GM12878 (cell line): Measurements from ENCODE around the gene KCNK7. TPM values are rescaled to one million over a fixed set of nuclear protein-coding genes. Genes with fewer than 3 reads are reported as not detected.
A peak's percentile ranks its signal among the peaks of the same experiment; 100 is the strongest.

Experiments
- CBX5 ChIP-seq: sonication (generic); IDR thresholded peaks from 2 replicates; pipeline ENCODE4 v1.6.1; 2016; ENCODE audit warnings: low read depth, moderate library complexity, mild to moderate bottlenecking, inconsistent platforms
- CEBPB ChIP-seq, 2 experiments: fragments of 150-350 bp in 1 of 2; IDR thresholded peaks; 2 replicates each; pipeline ENCODE4 v1.6.1; 2012 to 2014; ENCODE audit warnings: low read depth in 2 of 2, low read length in 2 of 2, borderline replicate concordance in 1 of 2, inconsistent platforms in 1 of 2
- CHD4 ChIP-seq: fragments of 200-600 bp; sonication (generic); IDR thresholded peaks from 2 replicates; pipeline ENCODE4 v1.6.1; 2016; ENCODE audit warnings: mild to moderate bottlenecking
- CREB1 ChIP-seq: IDR thresholded peaks from 2 replicates; pipeline ENCODE4 v1.6.1; 2012; ENCODE audit warnings: low read depth, mild to moderate bottlenecking, inconsistent platforms
- EED ChIP-seq: sonication (generic); IDR thresholded peaks from 2 replicates; pipeline ENCODE4 v1.6.1; 2016; ENCODE audit warnings: antibody characterized with exemption, low read depth
- FOS ChIP-seq: IDR thresholded peaks from 3 replicates; pipeline ENCODE4 v1.6.1; 2011; ENCODE audit warnings: borderline replicate concordance; ENCODE audit not compliant: insufficient read length; ENCODE audit errors: extremely low read depth
- NRF1 ChIP-seq: conservative IDR thresholded peaks from 2 replicates; pipeline ENCODE4 v1.6.1; 2011; ENCODE audit warnings: mild to moderate bottlenecking, low read depth, low read length, improper control_type of control experiment
- PML ChIP-seq: IDR thresholded peaks from 2 replicates; pipeline ENCODE4 v1.6.1; 2012; ENCODE audit warnings: low read length, inconsistent platforms
- RB1 ChIP-seq: fragments of 450-650 bp; formaldehyde crosslinking; IDR thresholded peaks from 2 replicates; pipeline ENCODE4 v1.6.1; 2017; ENCODE audit warnings: mild to moderate bottlenecking, borderline replicate concordance
- SIN3A ChIP-seq: IDR thresholded peaks from 2 replicates; pipeline ENCODE4 v1.6.1; 2012; ENCODE audit warnings: low read depth, low read length, improper control_type of control experiment
- SPI1 ChIP-seq: IDR thresholded peaks from 2 replicates; pipeline ENCODE4 v1.6.1; 2011; ENCODE audit warnings: low read depth, mild to moderate bottlenecking, low read length, moderate library complexity, borderline replicate concordance; ENCODE audit not compliant: insufficient read depth
- ZNF384 ChIP-seq: IDR thresholded peaks from 2 replicates; pipeline ENCODE4 v1.6.1; 2012; ENCODE audit warnings: low read depth, mild to moderate bottlenecking, low read length, improper control_type of control experiment, borderline replicate concordance
- polyA plus RNA-seq, 11 experiments: library from polyadenylated mRNA; depleted of rRNA in 4 of 11; unstranded in 6 of 11; stranded (reverse) in 5 of 11; fragments of >200 nt; fragmentation: Nextera tagmentation in 4 of 11; fragmentation: Illumina TruSeq in 1 of 11; extraction: Ambion mirVana in 4 of 11; extraction: Trizol in 1 of 11; gene quantifications; 1 replicate in 1 of 11; 2 replicates in 10 of 11; pipeline versions ENCODE4 v1.2.1 to v1.2.3, GENCODE V29; 2011 to 2016; ENCODE audit warnings: inconsistent platforms in 2 of 11, missing spikeins in 2 of 11, low read depth in 1 of 11
- total RNA-seq, 4 experiments: library from RNA; depleted of rRNA in 3 of 4; stranded (reverse); fragments of >200 nt in 3 of 4; fragmentation: Illumina TruSeq in 1 of 4; extraction: Trizol in 1 of 4; gene quantifications; 2 replicates each; pipeline versions ENCODE4 v1.2.1 to v1.2.3, GENCODE V29; 2013 to 2021
- TF ChIP-seq, protein P1 (sequence below): fragments of 450-650 bp; IDR thresholded peaks from 2 replicates; pipeline ENCODE4 v1.6.1; 2017; ENCODE audit warnings: antibody characterized with exemption, mild to moderate bottlenecking, moderate library complexity
- TF ChIP-seq, protein P2 (sequence below): IDR thresholded peaks from 2 replicates; pipeline ENCODE4 v1.6.1; 2011; ENCODE audit warnings: borderline replicate concordance, low read depth, mild to moderate bottlenecking, moderate library complexity, low read length; ENCODE audit not compliant: insufficient read depth, poor library complexity, severe bottlenecking
- TF ChIP-seq, protein P3 (sequence below): fragments of 450-650 bp; IDR thresholded peaks from 2 replicates; pipeline ENCODE4 v1.6.1; 2017; ENCODE audit warnings: borderline replicate concordance
- TF ChIP-seq, protein P4 (sequence below): fragments of 450-650 bp; IDR thresholded peaks from 2 replicates; pipeline ENCODE4 v1.6.1; 2016; ENCODE audit warnings: mild to moderate bottlenecking, moderate library complexity, borderline replicate concordance
- TF ChIP-seq, protein P5 (sequence below): fragments of 150-350 bp; IDR thresholded peaks from 2 replicates; pipeline ENCODE4 v1.6.1; 2014; ENCODE audit warnings: mild to moderate bottlenecking, low read depth, low read length

Gene KCNK7
- total and polyA plus RNA-seq, 10 of the 15 experiments (the other 5 are each of a cell fraction or from before 2014, with no cell fraction given), result 0.11 to 0.54 (median 0.23) TPM; not detected in 7

DNA sequence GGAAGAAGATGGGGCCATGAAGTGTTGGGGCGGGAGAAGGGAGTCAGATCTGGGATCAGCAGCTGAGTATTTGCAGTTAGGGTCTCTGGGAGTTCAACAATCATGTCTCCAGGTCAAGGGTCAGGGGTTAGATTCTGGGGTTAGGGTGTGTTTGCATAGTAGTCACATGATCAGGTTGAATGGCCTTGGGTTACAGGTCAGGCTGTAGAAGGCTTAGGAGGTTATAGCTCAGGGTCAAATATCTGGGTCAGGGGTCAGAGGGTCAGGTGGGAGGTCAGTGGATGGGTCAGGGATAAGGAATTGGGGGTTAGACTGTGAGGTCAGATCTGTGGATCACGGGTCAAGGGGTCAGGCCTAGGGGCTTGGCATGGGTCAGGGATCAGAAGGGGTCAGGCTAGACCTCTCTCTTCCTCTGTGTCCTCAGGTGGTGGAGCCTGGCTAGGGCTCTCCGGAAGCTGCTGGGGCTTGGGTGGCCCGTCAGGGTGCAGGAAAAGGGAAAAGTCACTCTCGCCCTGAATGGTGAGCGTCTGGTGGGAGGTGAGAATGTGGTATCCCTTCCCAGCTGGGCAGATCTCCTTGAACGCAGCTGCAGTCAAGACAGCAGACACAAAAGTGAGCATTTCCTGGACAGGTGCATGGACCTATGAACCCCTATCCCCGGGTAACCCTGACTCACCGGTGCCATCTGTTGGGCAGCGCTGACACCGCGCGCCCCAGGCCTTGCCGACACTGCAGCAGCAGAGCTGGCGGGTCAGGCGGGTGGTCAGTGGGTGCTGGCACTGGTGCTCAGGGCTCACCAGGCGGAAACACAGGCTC, 43.8 kb downstream of the KCNK7 start (continued):
- TF ChIP-seq, protein P1, sequence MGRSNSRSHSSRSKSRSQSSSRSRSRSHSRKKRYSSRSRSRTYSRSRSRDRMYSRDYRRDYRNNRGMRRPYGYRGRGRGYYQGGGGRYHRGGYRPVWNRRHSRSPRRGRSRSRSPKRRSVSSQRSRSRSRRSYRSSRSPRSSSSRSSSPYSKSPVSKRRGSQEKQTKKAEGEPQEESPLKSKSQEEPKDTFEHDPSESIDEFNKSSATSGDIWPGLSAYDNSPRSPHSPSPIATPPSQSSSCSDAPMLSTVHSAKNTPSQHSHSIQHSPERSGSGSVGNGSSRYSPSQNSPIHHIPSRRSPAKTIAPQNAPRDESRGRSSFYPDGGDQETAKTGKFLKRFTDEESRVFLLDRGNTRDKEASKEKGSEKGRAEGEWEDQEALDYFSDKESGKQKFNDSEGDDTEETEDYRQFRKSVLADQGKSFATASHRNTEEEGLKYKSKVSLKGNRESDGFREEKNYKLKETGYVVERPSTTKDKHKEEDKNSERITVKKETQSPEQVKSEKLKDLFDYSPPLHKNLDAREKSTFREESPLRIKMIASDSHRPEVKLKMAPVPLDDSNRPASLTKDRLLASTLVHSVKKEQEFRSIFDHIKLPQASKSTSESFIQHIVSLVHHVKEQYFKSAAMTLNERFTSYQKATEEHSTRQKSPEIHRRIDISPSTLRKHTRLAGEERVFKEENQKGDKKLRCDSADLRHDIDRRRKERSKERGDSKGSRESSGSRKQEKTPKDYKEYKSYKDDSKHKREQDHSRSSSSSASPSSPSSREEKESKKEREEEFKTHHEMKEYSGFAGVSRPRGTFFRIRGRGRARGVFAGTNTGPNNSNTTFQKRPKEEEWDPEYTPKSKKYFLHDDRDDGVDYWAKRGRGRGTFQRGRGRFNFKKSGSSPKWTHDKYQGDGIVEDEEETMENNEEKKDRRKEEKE, result no peak
- TF ChIP-seq CEBPB (IDR thresholded peaks at IDR 0.05; ENCODE audit: borderline replicate concordance in 1 of 2, low read depth in 2 of 2, low read length in 2 of 2), result no peak
- TF ChIP-seq FOS, result no peak
- TF ChIP-seq CBX5, result no peak
- TF ChIP-seq, protein P2, sequence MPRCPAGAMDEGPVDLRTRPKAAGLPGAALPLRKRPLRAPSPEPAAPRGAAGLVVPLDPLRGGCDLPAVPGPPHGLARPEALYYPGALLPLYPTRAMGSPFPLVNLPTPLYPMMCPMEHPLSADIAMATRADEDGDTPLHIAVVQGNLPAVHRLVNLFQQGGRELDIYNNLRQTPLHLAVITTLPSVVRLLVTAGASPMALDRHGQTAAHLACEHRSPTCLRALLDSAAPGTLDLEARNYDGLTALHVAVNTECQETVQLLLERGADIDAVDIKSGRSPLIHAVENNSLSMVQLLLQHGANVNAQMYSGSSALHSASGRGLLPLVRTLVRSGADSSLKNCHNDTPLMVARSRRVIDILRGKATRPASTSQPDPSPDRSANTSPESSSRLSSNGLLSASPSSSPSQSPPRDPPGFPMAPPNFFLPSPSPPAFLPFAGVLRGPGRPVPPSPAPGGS, result no peak
- TF ChIP-seq, protein P3, sequence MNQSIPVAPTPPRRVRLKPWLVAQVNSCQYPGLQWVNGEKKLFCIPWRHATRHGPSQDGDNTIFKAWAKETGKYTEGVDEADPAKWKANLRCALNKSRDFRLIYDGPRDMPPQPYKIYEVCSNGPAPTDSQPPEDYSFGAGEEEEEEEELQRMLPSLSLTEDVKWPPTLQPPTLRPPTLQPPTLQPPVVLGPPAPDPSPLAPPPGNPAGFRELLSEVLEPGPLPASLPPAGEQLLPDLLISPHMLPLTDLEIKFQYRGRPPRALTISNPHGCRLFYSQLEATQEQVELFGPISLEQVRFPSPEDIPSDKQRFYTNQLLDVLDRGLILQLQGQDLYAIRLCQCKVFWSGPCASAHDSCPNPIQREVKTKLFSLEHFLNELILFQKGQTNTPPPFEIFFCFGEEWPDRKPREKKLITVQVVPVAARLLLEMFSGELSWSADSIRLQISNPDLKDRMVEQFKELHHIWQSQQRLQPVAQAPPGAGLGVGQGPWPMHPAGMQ, result no peak
- TF ChIP-seq, protein P4, sequence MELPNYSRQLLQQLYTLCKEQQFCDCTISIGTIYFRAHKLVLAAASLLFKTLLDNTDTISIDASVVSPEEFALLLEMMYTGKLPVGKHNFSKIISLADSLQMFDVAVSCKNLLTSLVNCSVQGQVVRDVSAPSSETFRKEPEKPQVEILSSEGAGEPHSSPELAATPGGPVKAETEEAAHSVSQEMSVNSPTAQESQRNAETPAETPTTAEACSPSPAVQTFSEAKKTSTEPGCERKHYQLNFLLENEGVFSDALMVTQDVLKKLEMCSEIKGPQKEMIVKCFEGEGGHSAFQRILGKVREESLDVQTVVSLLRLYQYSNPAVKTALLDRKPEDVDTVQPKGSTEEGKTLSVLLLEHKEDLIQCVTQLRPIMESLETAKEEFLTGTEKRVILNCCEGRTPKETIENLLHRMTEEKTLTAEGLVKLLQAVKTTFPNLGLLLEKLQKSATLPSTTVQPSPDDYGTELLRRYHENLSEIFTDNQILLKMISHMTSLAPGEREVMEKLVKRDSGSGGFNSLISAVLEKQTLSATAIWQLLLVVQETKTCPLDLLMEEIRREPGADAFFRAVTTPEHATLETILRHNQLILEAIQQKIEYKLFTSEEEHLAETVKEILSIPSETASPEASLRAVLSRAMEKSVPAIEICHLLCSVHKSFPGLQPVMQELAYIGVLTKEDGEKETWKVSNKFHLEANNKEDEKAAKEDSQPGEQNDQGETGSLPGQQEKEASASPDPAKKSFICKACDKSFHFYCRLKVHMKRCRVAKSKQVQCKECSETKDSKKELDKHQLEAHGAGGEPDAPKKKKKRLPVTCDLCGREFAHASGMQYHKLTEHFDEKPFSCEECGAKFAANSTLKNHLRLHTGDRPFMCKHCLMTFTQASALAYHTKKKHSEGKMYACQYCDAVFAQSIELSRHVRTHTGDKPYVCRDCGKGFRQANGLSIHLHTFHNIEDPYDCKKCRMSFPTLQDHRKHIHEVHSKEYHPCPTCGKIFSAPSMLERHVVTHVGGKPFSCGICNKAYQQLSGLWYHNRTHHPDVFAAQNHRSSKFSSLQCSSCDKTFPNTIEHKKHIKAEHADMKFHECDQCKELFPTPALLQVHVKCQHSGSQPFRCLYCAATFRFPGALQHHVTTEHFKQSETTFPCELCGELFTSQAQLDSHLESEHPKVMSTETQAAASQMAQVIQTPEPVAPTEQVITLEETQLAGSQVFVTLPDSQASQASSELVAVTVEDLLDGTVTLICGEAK, result no peak
- TF ChIP-seq CREB1, result no peak
- TF ChIP-seq ZNF384, result no peak
- TF ChIP-seq SIN3A, result no peak
- TF ChIP-seq, protein P5, sequence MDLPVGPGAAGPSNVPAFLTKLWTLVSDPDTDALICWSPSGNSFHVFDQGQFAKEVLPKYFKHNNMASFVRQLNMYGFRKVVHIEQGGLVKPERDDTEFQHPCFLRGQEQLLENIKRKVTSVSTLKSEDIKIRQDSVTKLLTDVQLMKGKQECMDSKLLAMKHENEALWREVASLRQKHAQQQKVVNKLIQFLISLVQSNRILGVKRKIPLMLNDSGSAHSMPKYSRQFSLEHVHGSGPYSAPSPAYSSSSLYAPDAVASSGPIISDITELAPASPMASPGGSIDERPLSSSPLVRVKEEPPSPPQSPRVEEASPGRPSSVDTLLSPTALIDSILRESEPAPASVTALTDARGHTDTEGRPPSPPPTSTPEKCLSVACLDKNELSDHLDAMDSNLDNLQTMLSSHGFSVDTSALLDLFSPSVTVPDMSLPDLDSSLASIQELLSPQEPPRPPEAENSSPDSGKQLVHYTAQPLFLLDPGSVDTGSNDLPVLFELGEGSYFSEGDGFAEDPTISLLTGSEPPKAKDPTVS, result no peak
- no peak for TF ChIP-seq CHD4
- TF ChIP-seq NRF1, result no peak
- TF ChIP-seq SPI1, result no peak
- no peak for TF ChIP-seq PML
- no peak for TF ChIP-seq EED
- TF ChIP-seq RB1, result peak; percentile 56; the same call in 1 of the 2 replicates
